ENCODE measurements around the gene TMOD4. TPM values are rescaled to one million over a fixed set of nuclear protein-coding genes. Genes with fewer than 3 reads are reported as not detected.

Gene TMOD4
- total and polyA plus RNA-seq, 10 of the 15 experiments (the other 5 are each of a cell fraction or from before 2014, with no cell fraction given), result 0.30 to 1.2 (median 0.50) TPM; not detected in 1

- TF ChIP-seq ZNF592 (IDR thresholded peaks at IDR 0.05) (no peak), YBX1 (IDR thresholded peaks at IDR 0.05) (no peak), FOS (IDR thresholded peaks at IDR 0.05; ENCODE audit: borderline replicate concordance, extremely low read depth, insufficient read length) (peak; percentile 20), HSF1 (IDR thresholded peaks at IDR 0.05; ENCODE audit: low read depth, low read length) (no peak), DPF2 (IDR thresholded peaks at IDR 0.05) (0 out of 2 replicates have a peak, but pooled peaks have one; percentile 19), EZH2 (IDR thresholded peaks at IDR 0.05; ENCODE audit: borderline replicate concordance, control insufficient read depth, low read depth, low read length) (no peak), EED (IDR thresholded peaks at IDR 0.05; ENCODE audit: low read depth) (no peak), TARDBP (IDR thresholded peaks at IDR 0.05; ENCODE audit: borderline replicate concordance) (no peak), RAD51 (IDR thresholded peaks at IDR 0.05) (no peak), CHD1 (IDR thresholded peaks at IDR 0.05; ENCODE audit: low read depth, low read length) (no peak), CBX3 (IDR thresholded peaks at IDR 0.05; ENCODE audit: borderline replicate concordance, low read depth) (no peak), YY1 (IDR thresholded peaks at IDR 0.05; ENCODE audit: low read depth, low read length) (0 out of 2 replicates have a peak, but pooled peaks have one; percentile 13), BCL11A (IDR thresholded peaks at IDR 0.05; ENCODE audit: low read depth, low read length) (no peak), POU2F2 (IDR thresholded peaks at IDR 0.05; ENCODE audit: borderline replicate concordance, low read depth, low read length) (peak; percentile 4; the same call in 1 of the 3 replicates), KDM1A (IDR thresholded peaks at IDR 0.05; ENCODE audit: borderline replicate concordance) (no peak), TBL1XR1 (IDR thresholded peaks at IDR 0.05; ENCODE audit: low read depth, low read length) (no peak), CEBPZ (IDR thresholded peaks at IDR 0.05; ENCODE audit: low read depth, low read length) (no peak), ZNF207 (IDR thresholded peaks at IDR 0.05; ENCODE audit: borderline replicate concordance) (no peak), RAD21 (IDR thresholded peaks at IDR 0.05; ENCODE audit: insufficient read depth, low read depth, low read length) (no peak), KAT2A (conservative IDR thresholded peaks at IDR 0.05; ENCODE audit: control insufficient read depth, low read depth, low read length) (no peak), POLR2AphosphoS5 (IDR thresholded peaks at IDR 0.05; ENCODE audit: low read length) (peak; percentile 51; the same call in 1 of the 2 replicates), IRF4 (IDR thresholded peaks at IDR 0.05; ENCODE audit: low read depth, low read length) (no peak)
Measured at GRCh38 chr1:151130987-151131586, 44.7 kb downstream of the TMOD4 start (continued).

Measured in GM12878 (cell line).